ENCODE data around the gene PRSS36. TPM values are rescaled to one million over a fixed set of nuclear protein-coding genes. Genes with fewer than 3 reads are reported as not detected.
"Not testable (repeated sequence)": the region's sequence is repeated elsewhere in the genome, so short reads cannot be mapped to it uniquely, and the experiment has no call there.

Gene PRSS36
- polyA plus RNA-seq, 12 donors, result 0.92 to 2.0 (median 1.4) TPM; not detected in 2

GRCh38 chr16:31142109-31143010 is 7.5 kb downstream of the PRSS36 start:
- peak; percentile 98 for DNase-seq

- DNase-seq, result no peak
These were observed 8.3 kb downstream of the PRSS36 start for GRCh38 chr16:31141489-31142108.

- DNase-seq, result not testable (repeated sequence)
These were observed 8.8 kb downstream of the PRSS36 start for GRCh38 chr16:31141071-31141469.

GRCh38 chr16:31138621-31139578 is 11.0 kb downstream of the PRSS36 start:
- no peak for DNase-seq

GRCh38 chr16:31136822-31137499 is 12.9 kb downstream of the PRSS36 start:
- not testable (repeated sequence) for DNase-seq

- no peak for DNase-seq
These were observed 13.6 kb downstream of the PRSS36 start for GRCh38 chr16:31136287-31136662.

- DNase-seq, result no peak
These were observed 14.2 kb downstream of the PRSS36 start, which contains the start of gene PRSS8 for GRCh38 chr16:31135535-31136286. Gene PRSS8, minus strand, starts transcription at chr16:31135727. Its CDS starts 229 bp downstream, at chr16:31135498.

- DNase-seq, result no peak
These were observed 15.0 kb downstream of the PRSS36 start for GRCh38 chr16:31134625-31135534.

- DNase-seq, result no peak
These were observed 15.7 kb downstream of the PRSS36 start for GRCh38 chr16:31134091-31134571.

- no peak for DNase-seq
These were observed 16.8 kb downstream of the PRSS36 start for GRCh38 chr16:31133046-31133501.

GRCh38 chr16:31132303-31132979 is 17.4 kb downstream of the PRSS36 start:
- DNase-seq, result no peak

GRCh38 chr16:31131841-31132271 is 18.0 kb downstream of the PRSS36 start:
- no peak for DNase-seq

GRCh38 chr16:31131416-31131815 is 18.4 kb downstream of the PRSS36 start:
- DNase-seq, result no peak

GRCh38 chr16:31130899-31131298 is 19.0 kb downstream of the PRSS36 start:
- DNase-seq, result no peak

- no peak for DNase-seq
These were observed 19.5 kb downstream of the PRSS36 start for GRCh38 chr16:31130336-31130891.

- no peak for DNase-seq
These were observed 20.1 kb downstream of the PRSS36 start for GRCh38 chr16:31129568-31130335.
